SK-N-SH treated with all-trans-retinoic acid at 6 μM for 48 hours (cell line): ENCODE results near the gene ZBTB16.

Source experiments
- ATAC-seq: fragments of 200-7000 bp; cut with Tn5 transposase; 3 replicates; pipeline ENCODE4 v1.9.1; 2020; ENCODE audit warnings: mild to moderate bottlenecking, moderate library complexity
- ARNTL ChIP-seq: fragments of 450-650 bp; formaldehyde crosslinking; IDR thresholded peaks from 2 replicates; pipeline ENCODE4 v1.5.0; 2020; ENCODE audit warnings: low read depth, mild to moderate bottlenecking, moderate library complexity, borderline replicate concordance
- BACH2 ChIP-seq: fragments of 250-450 bp; sonication (Bioruptor Pico); IDR thresholded peaks from 2 replicates; pipeline ENCODE4 v1.9.0; 2021; ENCODE audit warnings: mild to moderate bottlenecking, borderline replicate concordance
- CSDC2 ChIP-seq: fragments of 250-450 bp; sonication (Bioruptor Pico); IDR thresholded peaks from 2 replicates; pipeline ENCODE4 v1.5.0; 2020; ENCODE audit warnings: mild to moderate bottlenecking, moderate library complexity
- CSRNP3 ChIP-seq: fragments of 250-450 bp; sonication (Bioruptor Pico); IDR thresholded peaks from 2 replicates; pipeline ENCODE4 v1.5.1; 2021; ENCODE audit warnings: mild to moderate bottlenecking, moderate library complexity
- ESRRG ChIP-seq: fragments of 250-450 bp; sonication (Bioruptor Pico); IDR thresholded peaks from 2 replicates; pipeline ENCODE4 v1.6.1; 2021; ENCODE audit warnings: mild to moderate bottlenecking
- GLIS3 ChIP-seq: fragments of 250-450 bp; sonication (Bioruptor Pico); IDR thresholded peaks from 2 replicates; pipeline ENCODE4 v1.5.0; 2020; ENCODE audit warnings: mild to moderate bottlenecking, moderate library complexity
- ISL1 ChIP-seq: fragments of 250-450 bp; sonication (Bioruptor Pico); IDR thresholded peaks from 2 replicates; pipeline ENCODE4 v2.1.2; 2022; ENCODE audit warnings: mild to moderate bottlenecking, moderate library complexity
- POU6F1 ChIP-seq: fragments of 250-450 bp; sonication (Bioruptor Pico); IDR thresholded peaks from 2 replicates; pipeline ENCODE4 v1.8.0; 2021; ENCODE audit warnings: low read depth, mild to moderate bottlenecking, moderate library complexity, borderline replicate concordance
- PPARA ChIP-seq: fragments of 250-450 bp; sonication (Bioruptor Pico); IDR thresholded peaks from 2 replicates; pipeline ENCODE4 v1.5.0; 2020; ENCODE audit warnings: mild to moderate bottlenecking, borderline replicate concordance
- RARB ChIP-seq: fragments of 250-450 bp; sonication (Bioruptor Pico); IDR thresholded peaks from 2 replicates; pipeline ENCODE4 v1.8.0; 2021; ENCODE audit warnings: mild to moderate bottlenecking, moderate library complexity
- TCF4 ChIP-seq: fragments of 250-450 bp; sonication (Bioruptor Pico); IDR thresholded peaks from 2 replicates; pipeline ENCODE4 v1.8.0; 2021; ENCODE audit warnings: mild to moderate bottlenecking, moderate library complexity, borderline replicate concordance
- TOX ChIP-seq: fragments of 250-450 bp; sonication (Bioruptor Pico); IDR thresholded peaks from 2 replicates; pipeline ENCODE4 v1.8.0; 2021; ENCODE audit warnings: mild to moderate bottlenecking, moderate library complexity, borderline replicate concordance
- TSHZ2 ChIP-seq: fragments of 250-450 bp; sonication (Bioruptor Pico); IDR thresholded peaks from 2 replicates; pipeline ENCODE4 v1.5.0; 2020; ENCODE audit warnings: mild to moderate bottlenecking, moderate library complexity
- ZC3H10 ChIP-seq: fragments of 250-450 bp; sonication (Bioruptor Pico); IDR thresholded peaks from 2 replicates; pipeline ENCODE4 v1.5.1; 2021; ENCODE audit warnings: mild to moderate bottlenecking, moderate library complexity
- ZFP3 ChIP-seq: fragments of 250-450 bp; sonication (Bioruptor Pico); IDR thresholded peaks from 2 replicates; pipeline ENCODE4 v1.5.0; 2020; ENCODE audit warnings: mild to moderate bottlenecking, moderate library complexity
- ZFP30 ChIP-seq: fragments of 450-650 bp; formaldehyde crosslinking; IDR thresholded peaks from 2 replicates; pipeline ENCODE4 v1.5.0; 2022; ENCODE audit warnings: mild to moderate bottlenecking, moderate library complexity
- ZNF565 ChIP-seq: fragments of 450-650 bp; formaldehyde crosslinking; conservative IDR thresholded peaks from 2 replicates; pipeline ENCODE4 v1.5.0; 2020; ENCODE audit warnings: low read depth, mild to moderate bottlenecking, moderate library complexity
- ZNF8 ChIP-seq: fragments of 450-650 bp; formaldehyde crosslinking; IDR thresholded peaks from 2 replicates; pipeline ENCODE4 v1.5.0; 2020; ENCODE audit warnings: mild to moderate bottlenecking, moderate library complexity
- TF ChIP-seq, protein P1 (sequence below): fragments of 250-450 bp; sonication (Bioruptor Pico); IDR thresholded peaks from 2 replicates; pipeline ENCODE4 v1.5.1; 2020; ENCODE audit warnings: low read depth, mild to moderate bottlenecking, moderate library complexity
- TF ChIP-seq, protein P2 (sequence below): fragments of 250-450 bp; sonication (Bioruptor Pico); IDR thresholded peaks from 2 replicates; pipeline ENCODE4 v1.8.0; 2020; ENCODE audit warnings: mild to moderate bottlenecking, moderate library complexity, borderline replicate concordance

Gene ZBTB16

GRCh38 chr11:114169321-114169749 is 109.8 kb downstream of the ZBTB16 start:
- no peak for TF ChIP-seq PPARA (CRISPR knock-in tag)
- TF ChIP-seq TOX (CRISPR knock-in tag), result no peak
- TF ChIP-seq ISL1 (CRISPR knock-in tag), result no peak
- TF ChIP-seq, protein P1, sequence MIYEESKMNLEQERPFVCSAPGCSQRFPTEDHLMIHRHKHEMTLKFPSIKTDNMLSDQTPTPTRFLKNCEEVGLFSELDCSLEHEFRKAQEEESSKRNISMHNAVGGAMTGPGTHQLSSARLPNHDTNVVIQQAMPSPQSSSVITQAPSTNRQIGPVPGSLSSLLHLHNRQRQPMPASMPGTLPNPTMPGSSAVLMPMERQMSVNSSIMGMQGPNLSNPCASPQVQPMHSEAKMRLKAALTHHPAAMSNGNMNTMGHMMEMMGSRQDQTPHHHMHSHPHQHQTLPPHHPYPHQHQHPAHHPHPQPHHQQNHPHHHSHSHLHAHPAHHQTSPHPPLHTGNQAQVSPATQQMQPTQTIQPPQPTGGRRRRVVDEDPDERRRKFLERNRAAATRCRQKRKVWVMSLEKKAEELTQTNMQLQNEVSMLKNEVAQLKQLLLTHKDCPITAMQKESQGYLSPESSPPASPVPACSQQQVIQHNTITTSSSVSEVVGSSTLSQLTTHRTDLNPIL (CRISPR knock-in tag), result no peak
- TF ChIP-seq BACH2 (CRISPR knock-in tag), result no peak
- TF ChIP-seq GLIS3, result no peak
- no peak for TF ChIP-seq CSRNP3 (CRISPR knock-in tag)
- TF ChIP-seq POU6F1 (CRISPR knock-in tag), result no peak
- no peak for TF ChIP-seq TCF4
- TF ChIP-seq, protein P2, sequence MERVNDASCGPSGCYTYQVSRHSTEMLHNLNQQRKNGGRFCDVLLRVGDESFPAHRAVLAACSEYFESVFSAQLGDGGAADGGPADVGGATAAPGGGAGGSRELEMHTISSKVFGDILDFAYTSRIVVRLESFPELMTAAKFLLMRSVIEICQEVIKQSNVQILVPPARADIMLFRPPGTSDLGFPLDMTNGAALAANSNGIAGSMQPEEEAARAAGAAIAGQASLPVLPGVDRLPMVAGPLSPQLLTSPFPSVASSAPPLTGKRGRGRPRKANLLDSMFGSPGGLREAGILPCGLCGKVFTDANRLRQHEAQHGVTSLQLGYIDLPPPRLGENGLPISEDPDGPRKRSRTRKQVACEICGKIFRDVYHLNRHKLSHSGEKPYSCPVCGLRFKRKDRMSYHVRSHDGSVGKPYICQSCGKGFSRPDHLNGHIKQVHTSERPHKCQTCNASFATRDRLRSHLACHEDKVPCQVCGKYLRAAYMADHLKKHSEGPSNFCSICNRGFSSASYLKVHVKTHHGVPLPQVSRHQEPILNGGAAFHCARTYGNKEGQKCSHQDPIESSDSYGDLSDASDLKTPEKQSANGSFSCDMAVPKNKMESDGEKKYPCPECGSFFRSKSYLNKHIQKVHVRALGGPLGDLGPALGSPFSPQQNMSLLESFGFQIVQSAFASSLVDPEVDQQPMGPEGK (CRISPR knock-in tag), result no peak
- no peak for ATAC-seq

DNA sequence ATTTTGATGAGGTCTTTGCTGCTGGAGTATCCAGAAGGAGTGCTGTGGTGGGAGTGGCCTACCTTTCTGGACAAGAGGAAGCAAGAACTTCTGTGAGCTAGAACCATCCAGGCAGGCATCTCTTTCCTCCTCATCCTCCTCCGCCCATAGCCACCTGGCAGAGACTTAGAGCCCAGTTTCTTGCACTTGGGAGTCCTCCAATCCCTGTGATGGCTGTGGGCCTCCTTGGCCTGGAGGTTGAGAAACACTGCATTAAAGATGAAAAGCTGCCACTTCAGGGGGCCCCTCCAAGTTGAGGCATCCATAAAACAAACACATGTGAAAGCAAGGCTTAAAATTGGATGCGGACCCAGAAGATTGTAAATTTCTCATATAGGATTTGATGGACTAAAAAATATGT is 110.3 kb downstream of the ZBTB16 start:
- ATAC-seq, result no peak
- TF ChIP-seq ARNTL, result no peak
- TF ChIP-seq GLIS3, result no peak
- TF ChIP-seq, protein P1 (CRISPR knock-in tag), result no peak
- no peak for TF ChIP-seq TSHZ2 (CRISPR knock-in tag)
- TF ChIP-seq BACH2 (CRISPR knock-in tag), result no peak
- no peak for TF ChIP-seq ZFP3 (CRISPR knock-in tag)
- TF ChIP-seq CSDC2 (CRISPR knock-in tag), result no peak
- no peak for TF ChIP-seq ISL1 (CRISPR knock-in tag)
- TF ChIP-seq, protein P2 (CRISPR knock-in tag), result no peak
- no peak for TF ChIP-seq ZFP30 (CRISPR knock-in tag)
- TF ChIP-seq TOX (CRISPR knock-in tag), result no peak
- TF ChIP-seq ZC3H10 (CRISPR knock-in tag), result no peak
- no peak for TF ChIP-seq PPARA (CRISPR knock-in tag)
- no peak for TF ChIP-seq TCF4
- no peak for TF ChIP-seq RARB (CRISPR knock-in tag)
- no peak for TF ChIP-seq CSRNP3 (CRISPR knock-in tag)
- TF ChIP-seq ZNF565 (CRISPR knock-in tag), result no peak
- TF ChIP-seq ESRRG (CRISPR knock-in tag), result no peak
- TF ChIP-seq ZNF8 (CRISPR knock-in tag), result no peak
- TF ChIP-seq POU6F1 (CRISPR knock-in tag), result no peak
